B cell (primary cell): ENCODE results near the gene GLIS2.

Source experiments
- CTCF ChIP-seq: fragments of 200-600 bp; IDR thresholded peaks from one replicate; pipeline ENCODE4 v1.8.0; 2022; ENCODE audit warnings: antibody characterized with exemption, mild to moderate bottlenecking
- EZH2 ChIP-seq: IDR thresholded peaks from 2 replicates; pipeline ENCODE4 v1.6.1; 2012; ENCODE audit warnings: borderline replicate concordance, low read depth, mild to moderate bottlenecking, moderate library complexity, low read length; ENCODE audit not compliant: insufficient read depth, poor library complexity, severe bottlenecking

- TF ChIP-seq CTCF (no peak), EZH2 (no peak)
These were observed 53.3 kb downstream of the GLIS2 start for GRCh38 chr16:4369007-4369733.
